ENCODE results near the gene CWC15.

- TF ChIP-seq CTCF (conservative IDR thresholded peaks at IDR 0.05; ENCODE audit: low read length) (no peak), EZH2phosphoT487 (IDR thresholded peaks at IDR 0.05; ENCODE audit: borderline replicate concordance, low read depth, low read length) (no peak)
Observed at GRCh38 chr11:94926698-94927237, 46.6 kb downstream of the CWC15 start.

Measured in OCI-LY7 (cell line).